ENCODE data around the gene RFX1.
"Not testable (repeated sequence)": the region's sequence is repeated elsewhere in the genome, so short reads cannot be mapped to it uniquely, and the experiment has no call there.

RFX1 gene

GRCh38 chr19:14006085-14006765 lies at the start of gene RFX1:
RFX1 (minus strand) TSS chr19:14006320; CDS start chr19:13993843, 12,477 bp downstream.
- DNase-seq = peak; percentile 100

GRCh38 chr19:14055396-14055795 lies 49.3 kb upstream of the RFX1 start:
- DNase-seq = no peak

GRCh38 chr19:14054721-14055120 lies 48.6 kb upstream of the RFX1 start:
- DNase-seq = no peak

- no peak for DNase-seq
Observed at GRCh38 chr19:14054099-14054498, 48.0 kb upstream of the RFX1 start.

GRCh38 chr19:14053500-14053899 lies 47.4 kb upstream of the RFX1 start:
- DNase-seq = no peak

GRCh38 chr19:14053032-14053431 lies 46.9 kb upstream of the RFX1 start:
- no peak for DNase-seq

GRCh38 chr19:14052470-14052869 lies 46.4 kb upstream of the RFX1 start:
- DNase-seq = no peak

- DNase-seq = no peak
Observed at GRCh38 chr19:14051980-14052379, 45.9 kb upstream of the RFX1 start.

- not testable (repeated sequence) for DNase-seq
Observed at GRCh38 chr19:14050961-14051360, 44.8 kb upstream of the RFX1 start.

- DNase-seq = no peak
Observed at GRCh38 chr19:14050512-14050911, 44.4 kb upstream of the RFX1 start.

GRCh38 chr19:14048443-14049153 lies 42.5 kb upstream of the RFX1 start:
- peak; percentile 74 for DNase-seq

GRCh38 chr19:14047866-14048265 lies 41.7 kb upstream of the RFX1 start:
- not testable (repeated sequence) for DNase-seq

- DNase-seq = peak; percentile 64
Observed at GRCh38 chr19:14042659-14043608, 36.8 kb upstream of the RFX1 start.

- DNase-seq = no peak
Observed at GRCh38 chr19:14039181-14039580, 33.1 kb upstream of the RFX1 start.

- no peak for DNase-seq
Observed at GRCh38 chr19:14035706-14036105, 29.6 kb upstream of the RFX1 start.

- DNase-seq = not testable (repeated sequence)
Observed at GRCh38 chr19:14035159-14035558, 29.0 kb upstream of the RFX1 start.

- no peak for DNase-seq
Observed at GRCh38 chr19:14033946-14034345, 27.8 kb upstream of the RFX1 start.

- DNase-seq = peak; percentile 84
Observed at GRCh38 chr19:14031719-14032480, 25.8 kb upstream of the RFX1 start, which contains the start of gene IL27RA. IL27RA (plus strand) TSS chr19:14031762; CDS start chr19:14031873, 111 bp downstream.

- DNase-seq = peak; percentile 87
Observed at GRCh38 chr19:14030997-14031718, 25.0 kb upstream of the RFX1 start.

GRCh38 chr19:14028901-14029300 lies 22.8 kb upstream of the RFX1 start:
- DNase-seq = no peak

- DNase-seq = no peak
Observed at GRCh38 chr19:14027856-14028450, 21.8 kb upstream of the RFX1 start, which contains the start of gene RLN3. RLN3 (plus strand) TSS chr19:14028148; CDS start chr19:14028205, 57 bp downstream.
